ENCODE results near the gene CBFA2T3.

DNA sequence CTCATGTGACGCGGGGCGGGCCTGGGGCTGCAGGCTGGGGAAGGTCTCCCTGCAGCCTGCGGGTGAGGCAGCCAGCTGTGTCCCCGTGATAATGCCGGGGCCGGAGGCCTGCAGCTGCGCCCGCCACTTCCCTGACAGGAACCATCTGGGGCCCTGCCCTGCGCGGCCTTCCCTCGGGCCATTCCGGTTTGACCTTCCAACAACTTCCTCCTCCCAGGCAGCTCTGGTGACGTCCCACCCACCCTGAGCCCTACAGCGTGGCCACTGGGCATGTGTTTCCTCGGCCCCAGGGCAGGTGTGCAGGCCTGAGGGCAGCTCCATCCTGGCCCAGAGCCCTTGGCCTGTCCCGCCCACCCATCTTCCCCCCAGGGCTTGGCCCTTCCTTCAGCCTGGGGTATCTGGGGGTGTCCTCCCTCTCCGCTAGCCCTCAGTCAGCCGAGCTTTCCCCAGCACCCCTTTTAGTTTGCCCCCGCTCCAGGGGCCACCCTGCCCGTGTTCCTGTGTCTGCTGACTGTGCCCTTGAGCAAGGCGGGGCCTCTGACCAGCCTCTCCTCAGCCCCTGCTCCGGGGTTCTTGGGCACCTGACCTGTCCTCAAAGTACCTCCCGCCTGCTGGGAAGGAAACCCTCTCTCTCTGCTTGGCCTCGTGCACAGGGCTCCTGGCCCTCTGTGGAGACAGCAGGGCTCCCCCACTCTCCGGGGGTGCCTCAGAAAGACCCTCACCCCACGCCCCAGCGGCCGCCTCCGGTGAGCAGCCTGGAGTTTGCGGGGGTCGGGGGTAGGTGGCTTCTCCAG is at the start of gene CBFA2T3:
- TF ChIP-seq POLR2A (IDR thresholded peaks at IDR 0.05) (no peak), CTCF (IDR thresholded peaks at IDR 0.05) (no peak)

All from gastroesophageal sphincter (tissue), 3 donors.